Neural progenitor cell (in vitro differentiated cells): ENCODE results near the gene ATP2A3.

Experiments used
- CTCF ChIP-seq: fragments of 200-600 bp; sonication (generic); IDR thresholded peaks from 2 replicates; pipeline ENCODE4 v1.5.1; 2017; ENCODE audit warnings: antibody characterized with exemption, mild to moderate bottlenecking
- EZH2phosphoT487 ChIP-seq: fragments of 200-600 bp; sonication (generic); IDR thresholded peaks from 2 replicates; pipeline ENCODE4 v1.6.1; 2017; ENCODE audit warnings: antibody characterized with exemption

- TF ChIP-seq CTCF (no peak), EZH2phosphoT487 (no peak)
Observed at GRCh38 chr17:3929181-3929580, 35.1 kb downstream of the ATP2A3 start.
